ENCODE results near the gene TPM4.

DNA sequence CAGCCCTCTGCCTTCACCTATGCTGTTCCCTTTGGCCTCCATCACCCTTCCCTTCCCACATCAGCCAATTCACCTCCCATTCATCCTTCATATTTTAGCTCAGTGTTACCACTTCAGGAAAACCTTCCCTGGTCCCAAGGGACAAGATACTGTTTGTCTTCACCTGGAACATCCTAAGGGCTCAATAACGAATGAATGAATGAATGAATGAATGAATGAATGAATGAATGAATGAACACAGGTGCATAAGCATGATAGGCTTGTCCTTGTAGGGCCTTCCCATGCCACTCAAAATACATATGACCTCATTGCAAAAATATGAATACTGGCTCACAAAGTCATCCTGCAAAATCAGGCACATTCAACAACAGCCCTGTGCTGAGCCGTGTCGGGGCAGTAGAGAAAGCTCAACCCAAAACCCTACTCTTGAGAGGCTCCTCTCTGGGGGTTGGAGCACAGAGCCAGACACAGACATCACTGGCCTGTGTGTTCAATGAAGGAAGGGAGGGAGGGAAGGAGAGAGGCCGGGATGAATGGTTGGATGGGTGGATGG is 33.7 kb upstream of the TPM4 start:
- no peak for TF ChIP-seq POLR2A (IDR thresholded peaks at IDR 0.05)
- TF ChIP-seq, protein P1, sequence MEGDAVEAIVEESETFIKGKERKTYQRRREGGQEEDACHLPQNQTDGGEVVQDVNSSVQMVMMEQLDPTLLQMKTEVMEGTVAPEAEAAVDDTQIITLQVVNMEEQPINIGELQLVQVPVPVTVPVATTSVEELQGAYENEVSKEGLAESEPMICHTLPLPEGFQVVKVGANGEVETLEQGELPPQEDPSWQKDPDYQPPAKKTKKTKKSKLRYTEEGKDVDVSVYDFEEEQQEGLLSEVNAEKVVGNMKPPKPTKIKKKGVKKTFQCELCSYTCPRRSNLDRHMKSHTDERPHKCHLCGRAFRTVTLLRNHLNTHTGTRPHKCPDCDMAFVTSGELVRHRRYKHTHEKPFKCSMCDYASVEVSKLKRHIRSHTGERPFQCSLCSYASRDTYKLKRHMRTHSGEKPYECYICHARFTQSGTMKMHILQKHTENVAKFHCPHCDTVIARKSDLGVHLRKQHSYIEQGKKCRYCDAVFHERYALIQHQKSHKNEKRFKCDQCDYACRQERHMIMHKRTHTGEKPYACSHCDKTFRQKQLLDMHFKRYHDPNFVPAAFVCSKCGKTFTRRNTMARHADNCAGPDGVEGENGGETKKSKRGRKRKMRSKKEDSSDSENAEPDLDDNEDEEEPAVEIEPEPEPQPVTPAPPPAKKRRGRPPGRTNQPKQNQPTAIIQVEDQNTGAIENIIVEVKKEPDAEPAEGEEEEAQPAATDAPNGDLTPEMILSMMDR (IDR thresholded peaks at IDR 0.05 in 4 of 5, conservative IDR thresholded peaks at IDR 0.05 in 1 of 5) = no peak
